ENCODE results near the gene USH1C.

USH1C gene

DNA sequence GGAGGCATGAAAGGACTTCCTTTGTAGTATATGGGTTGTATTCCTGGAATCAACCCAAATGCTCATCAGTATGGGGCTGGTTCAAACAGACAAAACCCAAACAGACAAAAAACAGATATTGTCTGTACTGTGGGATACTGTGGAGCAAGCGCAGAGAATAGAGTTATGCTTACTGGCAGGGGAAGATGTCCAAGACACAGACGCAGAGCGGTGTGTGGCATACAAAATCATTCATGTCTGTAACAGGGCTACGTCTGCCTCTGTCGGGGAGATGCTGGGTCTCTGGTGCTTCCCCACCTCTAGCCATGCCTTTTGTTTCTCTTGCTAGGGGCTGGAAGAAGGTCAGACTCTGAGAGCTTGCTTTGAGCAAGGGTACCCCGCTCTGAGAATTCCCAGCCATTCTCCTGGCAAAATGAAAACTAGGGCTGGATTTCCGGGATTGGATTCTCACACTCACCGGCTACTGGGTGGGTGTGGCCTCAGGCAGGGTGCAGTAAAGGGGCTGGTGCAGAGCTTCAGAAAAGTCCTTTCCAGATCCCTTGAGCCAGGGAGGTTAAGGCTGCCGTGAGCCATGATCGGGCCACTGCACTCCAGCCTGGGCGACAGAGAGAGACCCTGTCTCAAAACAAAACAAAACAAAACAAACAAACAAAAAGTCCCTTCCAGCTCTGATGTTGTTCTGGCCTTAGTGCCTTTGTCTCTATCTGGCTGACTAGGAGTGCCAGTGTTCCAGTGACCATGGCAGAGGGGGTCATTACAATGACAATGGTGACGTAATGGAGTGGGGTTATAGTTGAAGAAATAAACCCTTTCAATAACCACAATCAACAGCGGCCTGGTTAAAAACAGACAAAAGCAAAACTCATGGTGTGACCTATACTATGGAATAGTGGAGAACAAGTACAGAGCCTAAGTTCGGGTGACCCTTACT lies 64.7 kb downstream of the USH1C start:
- no peak for DNase-seq (ENCODE audit: low read depth)

DNA sequence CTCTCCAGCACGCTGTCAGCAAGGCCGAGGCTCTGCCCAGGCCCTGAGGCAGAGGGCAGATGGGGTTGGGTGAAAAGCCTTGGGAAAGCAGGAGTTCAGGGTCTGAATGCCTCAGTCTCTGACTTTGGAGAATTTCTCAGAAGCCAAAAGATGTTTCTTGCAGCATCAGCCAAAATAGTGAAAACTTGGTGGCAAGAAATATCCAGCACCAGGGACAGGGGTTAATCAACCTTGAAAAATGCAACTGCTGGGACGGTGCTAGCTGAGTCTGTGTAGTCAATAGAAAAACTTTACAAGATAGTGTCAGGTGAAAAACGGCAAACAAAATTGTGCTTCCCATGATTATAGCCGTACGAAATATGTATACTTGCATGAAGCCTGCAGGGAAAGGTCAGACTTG lies 66.1 kb downstream of the USH1C start:
- no peak for DNase-seq (ENCODE audit: low read depth)
- TF ChIP-seq, protein P1, sequence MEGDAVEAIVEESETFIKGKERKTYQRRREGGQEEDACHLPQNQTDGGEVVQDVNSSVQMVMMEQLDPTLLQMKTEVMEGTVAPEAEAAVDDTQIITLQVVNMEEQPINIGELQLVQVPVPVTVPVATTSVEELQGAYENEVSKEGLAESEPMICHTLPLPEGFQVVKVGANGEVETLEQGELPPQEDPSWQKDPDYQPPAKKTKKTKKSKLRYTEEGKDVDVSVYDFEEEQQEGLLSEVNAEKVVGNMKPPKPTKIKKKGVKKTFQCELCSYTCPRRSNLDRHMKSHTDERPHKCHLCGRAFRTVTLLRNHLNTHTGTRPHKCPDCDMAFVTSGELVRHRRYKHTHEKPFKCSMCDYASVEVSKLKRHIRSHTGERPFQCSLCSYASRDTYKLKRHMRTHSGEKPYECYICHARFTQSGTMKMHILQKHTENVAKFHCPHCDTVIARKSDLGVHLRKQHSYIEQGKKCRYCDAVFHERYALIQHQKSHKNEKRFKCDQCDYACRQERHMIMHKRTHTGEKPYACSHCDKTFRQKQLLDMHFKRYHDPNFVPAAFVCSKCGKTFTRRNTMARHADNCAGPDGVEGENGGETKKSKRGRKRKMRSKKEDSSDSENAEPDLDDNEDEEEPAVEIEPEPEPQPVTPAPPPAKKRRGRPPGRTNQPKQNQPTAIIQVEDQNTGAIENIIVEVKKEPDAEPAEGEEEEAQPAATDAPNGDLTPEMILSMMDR (IDR thresholded peaks at IDR 0.05; ENCODE audit: insufficient read depth, low read depth, low read length, missing control alignments) = no peak

More for the DNA sequence above, 64.7 kb downstream of the USH1C start:
- no peak overlapping the region for H3K4me3 ChIP-seq (ENCODE audit: low read depth, low read length)
- TF ChIP-seq, protein P1 (IDR thresholded peaks at IDR 0.05; ENCODE audit: insufficient read depth, low read depth, low read length, missing control alignments) = no peak

DNA sequence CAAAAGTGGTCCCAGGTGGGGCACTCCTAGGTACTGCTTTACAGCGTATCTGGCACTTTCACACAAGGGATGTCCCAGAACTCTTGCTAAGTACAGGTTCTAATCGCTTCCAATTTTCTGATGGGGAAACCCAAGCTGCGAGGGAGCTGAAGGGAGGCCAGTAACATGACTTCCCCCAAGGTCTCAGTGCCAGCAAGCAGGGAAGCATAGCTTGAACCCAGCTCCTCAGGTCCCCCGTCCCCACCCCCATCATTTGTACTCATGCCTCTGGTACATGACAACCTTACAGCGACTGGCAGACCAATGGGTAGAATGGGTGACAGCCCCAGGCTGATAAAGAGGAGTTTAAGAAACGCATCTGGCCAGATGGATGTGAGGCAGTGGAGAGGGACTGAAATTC lies 66.9 kb downstream of the USH1C start:
- DNase-seq (ENCODE audit: low read depth) = no peak
- no peak overlapping the region for H3K4me3 ChIP-seq (ENCODE audit: low read depth, low read length)
- TF ChIP-seq, protein P1 (IDR thresholded peaks at IDR 0.05; ENCODE audit: insufficient read depth, low read depth, low read length, missing control alignments) = no peak

More for the DNA sequence above, 66.1 kb downstream of the USH1C start:
- no peak overlapping the region for H3K4me3 ChIP-seq (ENCODE audit: low read depth, low read length)

DNA sequence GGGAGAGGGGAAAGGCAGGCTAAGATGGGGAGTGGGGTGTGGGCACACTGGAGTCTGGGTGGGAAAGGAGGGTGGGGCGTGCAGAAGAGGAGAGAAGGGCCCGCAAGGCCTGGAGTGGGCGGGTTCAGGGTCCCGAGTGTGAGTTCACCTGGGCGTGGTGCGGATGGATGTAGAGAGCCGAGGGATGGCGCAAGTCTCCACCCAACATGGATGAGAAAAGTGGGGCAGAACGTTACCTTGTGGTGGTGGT lies 67.2 kb downstream of the USH1C start:
- TF ChIP-seq, protein P1 (IDR thresholded peaks at IDR 0.05; ENCODE audit: insufficient read depth, low read depth, low read length, missing control alignments) = no peak

DNA sequence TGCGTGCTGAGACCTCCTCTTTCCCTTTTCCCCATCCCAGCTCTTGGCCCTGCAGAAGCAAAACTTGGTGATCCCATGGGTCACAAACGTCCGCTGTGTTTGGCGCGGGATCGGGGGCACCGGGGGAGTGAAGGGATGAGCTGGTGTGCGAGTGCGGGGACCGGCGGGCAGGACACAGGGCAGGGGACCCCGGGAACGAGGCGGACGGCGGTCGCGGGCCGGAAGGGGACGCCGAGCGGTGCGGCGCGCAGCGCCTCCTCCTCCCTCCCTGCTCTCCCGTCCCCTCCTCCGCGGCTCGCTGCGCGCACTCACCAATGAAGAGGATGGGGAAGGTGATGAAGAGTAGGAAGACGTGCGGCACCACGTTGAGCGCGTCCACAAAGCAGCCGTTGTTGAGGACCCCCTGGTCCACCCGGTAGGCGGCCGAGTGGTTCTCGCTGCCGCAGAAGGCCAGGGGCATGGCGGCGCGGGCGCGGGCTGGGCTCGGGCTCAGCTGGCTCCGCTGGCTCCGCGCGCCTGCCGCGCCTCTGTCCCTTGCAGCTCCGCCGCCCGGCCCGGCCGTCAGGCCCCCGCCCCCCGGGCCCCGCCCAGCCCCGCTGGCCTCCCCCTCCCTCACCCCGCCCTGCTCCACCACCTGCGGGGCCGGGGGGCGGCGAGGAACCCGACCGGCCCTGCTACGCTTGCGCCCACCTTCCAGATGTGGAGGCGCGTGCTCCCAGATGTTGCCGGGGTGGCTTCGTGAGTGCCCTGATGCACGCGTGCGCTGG lies 67.7 kb downstream of the USH1C start, which contains the start of gene ABCC8:
Gene ABCC8, minus strand, starts transcription at position 529 of the 767 bp plus-strand sequence. Its CDS starts 69 bp downstream, at position 460.
- TF ChIP-seq, protein P1 (IDR thresholded peaks at IDR 0.05; ENCODE audit: insufficient read depth, low read depth, low read length, missing control alignments) = no peak
- H3K4me3 ChIP-seq (ENCODE audit: low read depth, low read length) = no peak within 1 kb of the TSS

More for the DNA sequence above, 67.2 kb downstream of the USH1C start:
- DNase-seq (ENCODE audit: low read depth) = no peak
- no peak overlapping the region for H3K4me3 ChIP-seq (ENCODE audit: low read depth, low read length)

DNA sequence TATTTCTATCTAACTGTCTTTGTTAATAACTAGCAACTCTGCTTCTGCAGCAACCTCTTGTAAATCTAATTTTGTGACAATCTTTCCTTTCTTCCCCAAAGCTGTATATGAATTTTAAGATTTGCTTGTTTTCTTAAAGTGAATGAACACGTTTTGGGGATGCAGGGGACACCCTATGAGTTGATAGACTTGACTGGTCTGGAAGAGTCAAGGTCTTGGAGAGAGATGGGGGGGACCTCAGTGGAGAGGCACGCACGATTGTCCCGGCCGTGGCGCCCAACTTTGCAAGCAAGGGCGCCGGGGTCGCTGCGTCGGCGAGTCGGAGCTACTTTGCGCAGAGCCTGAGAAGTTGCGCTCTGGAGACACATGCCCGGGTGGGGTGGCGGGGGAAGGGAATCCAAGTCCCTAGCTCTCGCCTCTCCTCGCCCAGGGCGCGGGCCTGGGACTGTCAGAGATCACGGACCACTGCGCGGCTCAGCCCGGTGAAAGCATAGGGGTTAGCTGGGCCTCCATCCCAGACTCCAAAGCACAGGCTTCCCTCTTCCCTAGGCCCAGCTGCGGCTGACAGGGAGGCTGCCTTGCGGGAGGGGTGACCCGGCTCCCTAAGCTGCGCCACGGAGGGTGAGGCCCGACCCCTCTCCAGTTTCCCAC lies 68.4 kb downstream of the USH1C start:
- TF ChIP-seq, protein P1 (IDR thresholded peaks at IDR 0.05; ENCODE audit: insufficient read depth, low read depth, low read length, missing control alignments) = no peak
- no peak overlapping the region for H3K4me3 ChIP-seq (ENCODE audit: low read depth, low read length)
- DNase-seq (ENCODE audit: low read depth) = no peak

More for the DNA sequence above, 67.7 kb downstream of the USH1C start, which contains the start of gene ABCC8:
- no peak for DNase-seq (ENCODE audit: low read depth)

Data from GM12865 (cell line).